H1 (cell line): ENCODE data around the gene FGGY. TPM values are rescaled to one million over a fixed set of nuclear protein-coding genes. Genes with fewer than 3 reads are reported as not detected.

Source experiments
- BACH1 ChIP-seq: IDR thresholded peaks from 2 replicates; pipeline ENCODE4 v1.6.1; 2012; ENCODE audit warnings: low read length, improper control_type of control experiment
- GABPA ChIP-seq: IDR thresholded peaks from 2 replicates; pipeline ENCODE4 v1.6.1; 2011; ENCODE audit warnings: mild to moderate bottlenecking, low read length, moderate library complexity, borderline replicate concordance; ENCODE audit not compliant: insufficient read depth
- KDM5A ChIP-seq: fragments of 200-600 bp; IDR thresholded peaks from 2 replicates; pipeline ENCODE4 v1.7.1; 2012; ENCODE audit warnings: mild to moderate bottlenecking, low read length, inconsistent platforms, mixed read lengths
- POU5F1 ChIP-seq: IDR thresholded peaks from 2 replicates; pipeline ENCODE4 v1.6.1; 2011; ENCODE audit warnings: low read depth, mild to moderate bottlenecking, low read length, moderate library complexity
- polyA plus RNA-seq, 7 experiments: library from polyadenylated mRNA; depleted of rRNA in 3 of 7; stranded (reverse) in 5 of 7; unstranded in 2 of 7; fragments of >200 nt in 5 of 7; fragments of 200-250 nt in 2 of 7; gene quantifications; 1 replicate in 5 of 7; 2 replicates in 1 of 7; 4 replicates in 1 of 7; pipeline versions ENCODE4 v1.2.1 to v1.2.3, GENCODE V29; 2011 to 2013; ENCODE audit warnings: missing spikeins in 2 of 7, mixed read lengths in 2 of 7
- total RNA-seq: library from RNA; stranded (reverse); fragmentation: NEBNext Ultra II Directional; extraction: Animal tissue kit (Norgen Biotek cat#: 25700); gene quantifications from 2 replicates; pipeline ENCODE4 v1.2.1, GENCODE V29; 2021

The FGGY gene
- total and polyA plus RNA-seq, 2 of the 8 experiments (the other 6 are each of a cell fraction or from before 2014, with no cell fraction given): 10.3 to 12.5 TPM

- TF ChIP-seq BACH1: no peak
- TF ChIP-seq KDM5A: no peak
- TF ChIP-seq POU5F1: no peak
- TF ChIP-seq GABPA: no peak
- TF ChIP-seq, all 59 proteins: peak for 0
These were observed 361.1 kb downstream of the FGGY start (continued) for GRCh38 chr1:59657873-59658465.
